GM21390 (cell line): ENCODE data around the gene ZNF606.
A peak's percentile ranks its signal among the peaks of the same experiment; 100 is the strongest.

Experiments used
- ATAC-seq: cut with Tn5 transposase; IDR thresholded peaks from one replicate; pipeline ENCODE4 v1.9.1; 2021; ENCODE audit not compliant: unreplicated experiment

ZNF606 gene

GRCh38 chr19:58002384-58003173 lies at the start of gene ZNF606:
Gene ZNF606 (minus strand): TSS chr19:58002820. CDS start chr19:58001319, 1,501 bp downstream.
- peak; percentile 95 for ATAC-seq

DNA sequence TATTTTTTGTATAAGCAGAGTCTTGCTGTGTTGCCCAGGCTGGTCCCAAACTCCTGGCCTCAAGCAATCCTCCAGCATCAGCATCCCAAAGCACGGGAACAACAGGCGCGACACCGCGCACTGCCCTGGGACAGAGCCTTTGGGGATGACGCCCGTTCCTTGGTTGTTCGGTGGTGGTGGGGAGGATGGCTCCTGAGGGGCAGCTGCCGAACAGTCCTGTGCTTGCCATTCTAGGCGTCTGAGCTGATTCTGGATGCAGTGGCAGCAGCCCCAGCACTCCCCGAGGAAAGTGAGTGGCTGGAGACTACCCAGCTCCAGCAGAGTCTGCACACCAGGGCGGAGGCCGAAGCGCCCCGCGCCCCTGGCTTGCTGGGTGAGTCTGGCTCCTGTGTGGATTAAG lies 49.6 kb upstream of the ZNF606 start:
- ATAC-seq, result no peak

- ATAC-seq, result no peak
These were observed 45.1 kb upstream of the ZNF606 start for GRCh38 chr19:58047672-58048071.

DNA sequence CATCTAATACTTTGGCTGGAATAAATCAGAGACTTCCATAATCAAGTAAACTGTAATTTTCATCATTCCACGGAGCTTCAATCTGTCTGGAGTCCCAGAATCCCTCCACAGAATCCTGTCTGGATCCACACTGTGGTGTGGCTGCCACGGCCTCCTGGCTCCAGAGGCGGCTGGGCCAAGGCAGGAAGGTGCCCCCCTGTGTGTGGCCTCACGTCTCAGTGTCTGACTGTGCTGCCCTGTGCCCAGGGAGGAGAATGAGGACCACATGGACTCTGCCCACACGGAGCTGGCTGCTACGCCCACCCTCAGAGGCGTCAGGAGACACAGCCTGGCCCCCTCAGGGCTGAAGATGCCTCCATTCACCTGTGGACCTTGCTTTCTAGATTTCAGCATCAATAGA lies 44.2 kb upstream of the ZNF606 start:
- no peak for ATAC-seq

- no peak for ATAC-seq
These were observed 42.9 kb upstream of the ZNF606 start for GRCh38 chr19:58045411-58046050.

DNA sequence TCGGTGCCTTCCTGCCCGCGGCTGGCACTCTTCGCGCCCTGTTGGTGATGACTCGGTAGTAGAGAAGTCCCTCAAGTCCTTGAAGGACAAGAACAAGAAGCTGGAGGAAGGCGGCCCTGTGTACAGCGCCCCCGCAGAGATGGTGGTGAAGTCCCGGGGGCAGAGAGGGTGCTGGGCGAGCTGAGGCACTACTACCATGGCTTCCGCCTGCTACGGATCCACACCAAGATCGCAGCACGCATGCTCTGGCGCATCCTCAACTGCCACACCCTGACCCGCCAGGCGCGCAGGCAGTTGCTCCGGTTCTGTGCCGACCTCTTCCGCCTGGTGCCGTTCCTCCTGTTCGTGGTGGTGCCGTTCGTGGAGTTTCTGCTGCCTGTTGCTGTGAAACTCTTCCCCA lies 42.3 kb upstream of the ZNF606 start:
- ATAC-seq, result no peak

GRCh38 chr19:58044391-58044790 lies 41.8 kb upstream of the ZNF606 start:
- ATAC-seq, result no peak

DNA sequence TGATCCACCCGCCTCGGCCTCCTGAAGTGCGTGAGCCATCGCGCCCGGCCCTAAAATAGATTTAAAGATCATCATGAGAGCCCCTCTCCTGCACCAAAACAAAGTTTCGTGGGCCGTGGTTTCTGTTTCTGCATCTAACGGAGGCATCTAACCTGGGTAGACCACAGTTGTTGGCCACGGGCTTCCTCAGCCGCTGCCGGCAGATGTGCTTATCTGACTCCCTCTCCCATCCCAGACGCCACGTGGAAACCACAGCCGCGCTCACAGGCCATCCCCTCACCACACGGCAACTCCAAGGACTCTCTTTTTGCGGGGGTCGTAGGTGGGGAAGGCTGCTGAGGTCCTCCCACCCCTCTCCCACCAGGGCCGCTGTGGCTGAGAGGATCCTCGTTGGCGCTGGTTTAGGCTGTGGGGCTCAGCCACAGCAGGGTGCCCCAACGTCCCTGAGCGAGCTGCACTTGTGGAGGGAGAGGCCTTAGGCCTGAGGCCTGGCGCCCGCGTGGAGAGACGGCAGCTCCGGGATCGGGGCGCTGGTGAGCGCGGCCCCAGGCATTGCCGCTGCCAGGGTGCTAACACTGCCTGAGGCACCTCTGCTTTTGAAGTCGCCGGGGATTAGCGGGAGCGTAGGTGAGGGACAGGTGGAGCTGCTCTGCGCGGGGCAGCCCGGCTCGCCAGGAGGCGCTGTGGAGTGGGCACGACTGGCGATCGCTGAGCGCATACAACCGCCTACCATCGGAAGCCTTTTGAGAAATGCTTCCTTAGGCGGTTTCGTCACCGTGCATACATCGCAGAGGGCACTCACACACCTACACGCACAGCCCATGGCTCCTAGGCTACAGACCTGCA lies 40.1 kb upstream of the ZNF606 start:
- no peak for ATAC-seq

DNA sequence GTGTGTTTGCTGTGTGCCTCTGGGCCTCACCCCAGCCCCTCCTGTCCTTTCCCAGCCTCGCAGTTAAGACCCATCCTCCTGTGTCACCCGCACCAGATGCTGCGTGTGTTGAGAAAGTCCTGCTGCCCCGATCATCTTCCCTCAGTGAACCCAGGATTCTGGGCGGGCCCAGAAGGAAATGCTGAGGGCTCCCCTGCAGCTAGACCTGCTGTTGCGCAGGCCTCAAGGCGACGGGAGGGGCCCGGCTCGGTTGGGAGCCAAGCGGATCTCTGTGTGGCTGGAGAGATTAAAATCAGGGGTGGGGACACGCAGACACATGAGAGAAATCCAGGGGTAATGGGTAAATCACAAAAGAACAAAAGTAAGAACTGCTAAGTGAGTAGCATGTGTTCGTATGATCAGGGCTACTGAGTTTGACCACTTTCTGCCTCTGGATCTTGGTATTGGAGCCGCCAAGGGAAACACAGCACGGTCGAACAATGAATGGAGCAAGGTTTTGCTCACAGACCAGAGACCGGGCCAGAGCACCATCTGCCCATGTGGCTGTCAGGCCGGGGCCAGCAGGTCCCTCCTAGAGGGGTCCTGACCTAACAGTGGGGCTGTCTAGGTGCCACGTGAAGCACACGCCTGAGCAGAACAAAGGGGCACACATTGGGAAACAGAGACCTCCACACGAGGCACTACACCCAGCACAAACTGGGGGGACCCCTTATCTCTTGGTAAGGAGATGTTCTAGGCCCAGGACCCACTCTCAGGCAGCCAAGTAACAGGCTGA lies 38.3 kb upstream of the ZNF606 start:
- ATAC-seq, result no peak

DNA sequence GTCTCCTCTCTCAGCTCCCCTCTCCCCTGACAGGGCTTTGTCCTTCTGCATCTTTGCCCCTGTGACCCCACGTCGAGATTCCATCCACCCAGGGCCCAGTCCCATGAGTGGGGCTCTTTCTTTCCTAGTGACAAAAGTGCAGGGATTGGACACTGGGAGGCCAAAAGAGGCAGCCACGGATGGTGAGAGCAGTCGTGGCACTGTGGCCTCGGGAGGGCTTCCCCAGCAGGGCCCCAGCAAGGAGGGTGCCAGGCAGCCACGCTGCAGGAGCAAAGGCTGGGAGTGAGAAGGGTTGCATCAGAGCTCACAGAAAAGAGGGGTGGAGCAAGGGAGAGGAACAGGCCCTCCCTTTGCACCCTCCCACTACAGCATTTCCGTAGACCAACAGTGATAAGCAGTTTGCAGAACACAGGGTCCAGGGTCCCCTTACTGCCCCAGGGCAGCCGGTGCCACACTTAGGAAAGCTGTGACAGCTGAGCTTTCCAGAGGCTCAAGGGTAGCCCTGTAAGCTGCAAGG lies 36.1 kb upstream of the ZNF606 start:
- ATAC-seq, result no peak

- ATAC-seq, result no peak
These were observed 35.5 kb upstream of the ZNF606 start for GRCh38 chr19:58037927-58038687.

GRCh38 chr19:58035863-58036262 lies 33.2 kb upstream of the ZNF606 start:
- ATAC-seq, result no peak

GRCh38 chr19:58034477-58034793 lies 31.8 kb upstream of the ZNF606 start:
- no peak for ATAC-seq

DNA sequence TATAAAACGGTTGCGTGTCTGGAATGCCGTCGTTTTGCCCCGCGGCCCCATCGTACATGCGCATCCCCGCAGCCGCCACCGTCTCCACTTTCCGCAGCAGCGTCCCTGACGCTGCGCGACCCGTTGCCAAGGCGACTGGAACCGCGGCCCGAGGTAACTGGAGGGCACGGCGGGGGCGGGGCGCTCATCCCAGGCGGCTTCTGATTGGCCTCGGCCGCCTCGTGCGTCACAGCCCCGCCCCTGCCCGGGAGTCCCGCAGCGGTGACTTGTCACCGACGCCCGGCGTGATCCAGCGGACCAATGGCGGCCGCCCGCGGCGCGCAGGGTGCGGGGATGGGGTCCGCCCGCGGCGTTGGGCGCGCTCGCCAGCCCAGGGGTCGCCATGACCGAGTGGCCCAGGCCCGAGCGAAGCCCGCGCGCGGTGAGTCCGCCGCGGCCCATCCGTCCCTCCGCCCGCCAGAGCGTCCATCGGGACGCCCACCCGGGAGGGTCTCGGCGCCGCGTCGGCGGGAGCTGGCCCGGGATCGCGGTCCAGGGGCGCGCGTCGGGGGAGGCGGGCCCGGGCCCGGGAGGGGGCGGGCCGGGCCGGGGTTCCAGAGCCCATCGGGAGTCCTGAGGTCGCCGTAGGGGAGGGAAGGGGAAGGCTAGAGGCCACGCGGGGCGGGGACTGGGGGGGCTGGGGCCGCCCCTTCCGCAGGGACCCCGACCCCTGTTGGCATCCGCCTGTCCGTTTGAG lies 31.3 kb upstream of the ZNF606 start, which contains the start of gene ZSCAN1:
Gene ZSCAN1, plus strand, starts transcription at position 285 of the 736 bp plus-strand sequence. CDS start 3,812 bp downstream, outside the sequence.
- no peak for ATAC-seq

DNA sequence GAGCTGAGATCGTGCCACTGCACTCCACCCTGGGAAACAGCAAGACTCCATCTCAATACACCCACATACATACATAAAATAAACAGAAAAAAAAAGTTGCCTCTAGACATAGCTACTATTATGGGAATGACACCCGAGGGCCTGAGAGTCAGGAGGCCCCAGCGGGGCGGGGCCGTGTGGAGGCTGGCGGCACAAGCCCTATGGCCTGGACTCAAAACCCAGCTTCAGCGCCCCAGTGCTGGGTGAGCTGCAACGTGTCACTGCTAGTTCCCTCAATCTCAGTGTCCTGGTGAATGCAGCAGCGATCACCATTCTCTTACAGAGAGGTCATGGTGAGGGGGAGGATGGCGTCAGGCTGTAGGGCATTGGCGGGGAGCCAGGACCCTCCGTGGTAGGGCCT lies 22.0 kb upstream of the ZNF606 start:
- ATAC-seq, result no peak

- no peak for ATAC-seq
These were observed 19.7 kb upstream of the ZNF606 start for GRCh38 chr19:58022283-58022660.

- ATAC-seq, result no peak
These were observed 19.1 kb upstream of the ZNF606 start for GRCh38 chr19:58021541-58022282.

GRCh38 chr19:58020129-58020528 lies 17.5 kb upstream of the ZNF606 start:
- ATAC-seq, result no peak

DNA sequence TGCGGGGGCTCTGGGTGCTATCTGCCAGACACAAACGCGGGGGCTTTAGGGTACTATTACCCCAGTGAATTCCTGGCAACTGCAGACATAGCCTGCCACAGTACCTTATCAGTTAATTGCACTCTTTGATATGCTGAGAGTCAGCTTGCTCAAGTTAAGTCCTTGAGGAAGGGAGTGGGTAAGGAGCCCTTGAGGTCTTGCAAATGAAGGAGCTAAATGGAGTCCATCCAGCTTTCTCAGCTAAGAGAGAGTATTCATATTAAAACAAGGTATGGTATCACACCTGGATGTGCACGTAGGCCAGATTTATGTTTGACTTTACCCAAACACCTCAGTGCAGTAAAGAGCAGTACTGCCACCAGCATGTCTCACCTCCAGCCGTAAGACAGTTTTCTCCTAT lies 11.5 kb upstream of the ZNF606 start:
- ATAC-seq, result no peak
